OCI-LY7 (cell line): Measurements from ENCODE around the gene EIF2S1. TPM values are rescaled to one million over a fixed set of nuclear protein-coding genes. Genes with fewer than 3 reads are reported as not detected.

Source experiments
- BruUV-seq: library from RNA; stranded (reverse); fragments of 400-500 nt; replicated peaks from 2 replicates; lab custom pipeline; 2021; lab: Mats Ljungman, UMichigan
- CTCF ChIA-PET: fragments of 300-600 bp; sonication (Branson Sonifier 250); formaldehyde crosslinking; loops from one replicate; lab custom pipeline; 2022; ENCODE audit warnings: antibody characterized with exemption; ENCODE audit not compliant: unreplicated experiment; lab: Charles Lee
- POLR2A ChIA-PET: fragments of 300-600 bp; sonication (Branson Sonifier 250); formaldehyde crosslinking; loops from one replicate; lab custom pipeline; 2022; ENCODE audit warnings: antibody characterized with exemption; lab: Charles Lee
- DNase-seq: peaks from one replicate; pipeline ENCODE4 v3.0.0-alpha.2; 2015; ENCODE audit warnings: low spot score
- H2AFZ ChIP-seq: fragments of 200-600 bp; sonication (generic), shearing (Covaris generic); 2 replicates; pipeline ENCODE4 v1.6.1; 2014; ENCODE audit warnings: mild to moderate bottlenecking, antibody characterized with exemption, low read length, moderate library complexity
- H3K27ac ChIP-seq: fragments of 200-600 bp; sonication (generic); 2 replicates; pipeline ENCODE4 v1.5.1; 2014; ENCODE audit warnings: mixed run types, low read depth, mild to moderate bottlenecking, moderate library complexity, low read length, inconsistent platforms; ENCODE audit not compliant: poor library complexity, severe bottlenecking
- H3K36me3 ChIP-seq: fragments of 200-600 bp; sonication (generic); 2 replicates; pipeline ENCODE4 v1.6.1; 2014; ENCODE audit warnings: mild to moderate bottlenecking, antibody characterized with exemption, low read length, moderate library complexity, mixed read lengths; ENCODE audit not compliant: insufficient read depth
- H3K4me1 ChIP-seq: fragments of 200-600 bp; sonication (generic); 2 replicates; pipeline ENCODE4 v1.5.1; 2014; ENCODE audit warnings: mild to moderate bottlenecking, low read length; ENCODE audit not compliant: insufficient read depth, poor library complexity, severe bottlenecking
- H3K4me2 ChIP-seq: fragments of 200-600 bp; sonication (generic); 2 replicates; pipeline ENCODE4 v1.6.1; 2014; ENCODE audit warnings: mild to moderate bottlenecking, low read length
- H3K4me3 ChIP-seq: fragments of 200-600 bp; sonication (generic); 2 replicates; pipeline ENCODE4 v1.5.1; 2014; ENCODE audit warnings: mild to moderate bottlenecking, low read depth, low read length; ENCODE audit not compliant: poor library complexity, severe bottlenecking
- H3K79me2 ChIP-seq: fragments of 200-600 bp; sonication (generic); 2 replicates; pipeline ENCODE4 v1.6.1; 2016; ENCODE audit warnings: low read depth, mild to moderate bottlenecking, low read length, moderate library complexity, mixed read lengths; ENCODE audit not compliant: insufficient read depth
- H3K9me2 ChIP-seq: fragments of 200-600 bp; sonication (generic); 2 replicates; pipeline ENCODE4 v1.6.1; 2016; ENCODE audit warnings: mild to moderate bottlenecking, low read length, mixed read lengths; ENCODE audit not compliant: insufficient read depth
- H3K9me3 ChIP-seq: fragments of 200-600 bp; sonication (generic); 2 replicates; pipeline ENCODE4 v1.6.1; 2014; ENCODE audit warnings: mild to moderate bottlenecking, mixed run types, low read length, mixed read lengths
- H4K20me1 ChIP-seq: fragments of 200-600 bp; sonication (generic); 2 replicates; pipeline ENCODE4 v1.6.1; 2014; ENCODE audit warnings: mild to moderate bottlenecking, antibody characterized with exemption, low read length, moderate library complexity, mixed read lengths; ENCODE audit not compliant: insufficient read depth
- CTCF ChIP-seq: fragments of 200-600 bp; sonication (generic); conservative IDR thresholded peaks from 2 replicates; pipeline ENCODE4 v1.5.1; 2014; ENCODE audit warnings: mild to moderate bottlenecking, antibody characterized with exemption, low read length, moderate library complexity, mixed read lengths
- EZH2phosphoT487 ChIP-seq: fragments of 200-600 bp; sonication (generic); IDR thresholded peaks from 2 replicates; pipeline ENCODE4 v1.6.1; 2018; ENCODE audit warnings: low read depth, borderline replicate concordance, mild to moderate bottlenecking, mixed run types, antibody characterized with exemption, low read length, moderate library complexity, mixed read lengths
- intact Hi-C: fragments of 100-400 bp; cut with micrococcal nuclease; formaldehyde crosslinking; loops from one replicate; pipeline ENCODE4 v1.10.0; 2022; ENCODE audit not compliant: unreplicated experiment
- total RNA-seq, 2 experiments: library from RNA; depleted of rRNA in 1 of 2; stranded (reverse); fragments of >200 nt in 1 of 2; shearing (Covaris generic) in 1 of 2; gene quantifications; 2 replicates each; pipeline ENCODE4 v1.2.3, GENCODE V29; 2014 to 2022

The EIF2S1 gene
- total RNA-seq, 2 experiments from 2014 or later = 161 to 170 TPM

- Histone ChIP-seq H4K20me1 (no peaks in the 10 kb centered on the region), H3K4me3 (no peak overlapping the region), H3K36me3 (no peaks in the 10 kb centered on the region), H3K4me1 (no peaks in the 10 kb centered on the region), H2AFZ (no peak overlapping the region), H3K9me2 (no peaks in the 10 kb centered on the region), H3K4me2 (no peak overlapping the region), H3K9me3 (no peaks in the 10 kb centered on the region), H3K79me2 (no peaks in the 10 kb centered on the region), H3K27ac (no peak overlapping the region)
- no peak for DNase-seq
- no TSS peak for BruUV-seq
- TF ChIP-seq EZH2phosphoT487 (no peak), CTCF (no peak)
- CTCF ChIA-PET = no interaction called here
- intact Hi-C loops = no loop called here
- POLR2A ChIA-PET = interaction anchor here (0.7 to 1.8 kb wide), 3 partner anchors 10 to 375 kb away, joined by 3 to 4 read pairs (median 3); no protein-coding TSS in a partner anchor
These were observed 50.2 kb downstream of the EIF2S1 start for GRCh38 chr14:67410313-67410712.

GRCh38 chr14:67411370-67411769 lies 51.2 kb downstream of the EIF2S1 start:
- POLR2A ChIA-PET = interaction anchor here (1.8 kb wide), 1 partner anchor 11 kb away, joined by 4 read pairs; no protein-coding TSS in a partner anchor
- no peaks in the 10 kb centered on the region for H3K79me2 ChIP-seq
- intact Hi-C loops = no loop called here
- H3K4me3 ChIP-seq = no peak overlapping the region
- BruUV-seq = no TSS peak
- no peak overlapping the region for H2AFZ ChIP-seq
- DNase-seq = no peak
- H3K27ac ChIP-seq = no peak overlapping the region
- no peaks in the 10 kb centered on the region for H4K20me1 ChIP-seq
- no peaks in the 10 kb centered on the region for H3K9me3 ChIP-seq
- no peak overlapping the region for H3K4me2 ChIP-seq
- CTCF ChIA-PET = no interaction called here
- no peaks in the 10 kb centered on the region for H3K9me2 ChIP-seq
- H3K36me3 ChIP-seq = no peaks in the 10 kb centered on the region
- no peaks in the 10 kb centered on the region for H3K4me1 ChIP-seq
- no peak for TF ChIP-seq CTCF
- no peak for TF ChIP-seq EZH2phosphoT487

GRCh38 chr14:67411820-67412421 lies 51.8 kb downstream of the EIF2S1 start, which contains the start of gene PLEK2:
TSS of gene PLEK2 (minus strand) at chr14:67412165. CDS start at chr14:67412059, 106 bp downstream.
- Histone ChIP-seq H3K4me1 (peaks cover 3% of the 10 kb centered on the region), H3K79me2 (no peaks in the 10 kb centered on the region), H3K9me2 (no peaks in the 10 kb centered on the region), H3K9me3 (no peaks in the 10 kb centered on the region), H2AFZ (no peak within 1 kb of the TSS), H3K4me2 (no peak within 1 kb of the TSS), H4K20me1 (no peaks in the 10 kb centered on the region), H3K27ac (no peak within 1 kb of the TSS), H3K4me3 (no peak within 1 kb of the TSS), H3K36me3 (no peaks in the 10 kb centered on the region)
- TF ChIP-seq CTCF (no peak), EZH2phosphoT487 (no peak)
- intact Hi-C loops = no loop called here
- no peak for DNase-seq
- CTCF ChIA-PET = no interaction called here
- POLR2A ChIA-PET = no interaction called here
- no TSS peak for BruUV-seq
